SK-N-SH treated with all-trans-retinoic acid at 6 μM for 48 hours (cell line): ENCODE results near the gene SNAPC3.

Experiments
- ZC3H10 ChIP-seq: fragments of 250-450 bp; sonication (Bioruptor Pico); IDR thresholded peaks from 2 replicates; pipeline ENCODE4 v1.5.1; 2021; ENCODE audit warnings: mild to moderate bottlenecking, moderate library complexity
- ZNF8 ChIP-seq: fragments of 450-650 bp; formaldehyde crosslinking; IDR thresholded peaks from 2 replicates; pipeline ENCODE4 v1.5.0; 2020; ENCODE audit warnings: mild to moderate bottlenecking, moderate library complexity
- TF ChIP-seq, protein P1 (sequence below): fragments of 250-450 bp; sonication (Bioruptor Pico); IDR thresholded peaks from 2 replicates; pipeline ENCODE4 v1.8.0; 2020; ENCODE audit warnings: mild to moderate bottlenecking, moderate library complexity, borderline replicate concordance

DNA sequence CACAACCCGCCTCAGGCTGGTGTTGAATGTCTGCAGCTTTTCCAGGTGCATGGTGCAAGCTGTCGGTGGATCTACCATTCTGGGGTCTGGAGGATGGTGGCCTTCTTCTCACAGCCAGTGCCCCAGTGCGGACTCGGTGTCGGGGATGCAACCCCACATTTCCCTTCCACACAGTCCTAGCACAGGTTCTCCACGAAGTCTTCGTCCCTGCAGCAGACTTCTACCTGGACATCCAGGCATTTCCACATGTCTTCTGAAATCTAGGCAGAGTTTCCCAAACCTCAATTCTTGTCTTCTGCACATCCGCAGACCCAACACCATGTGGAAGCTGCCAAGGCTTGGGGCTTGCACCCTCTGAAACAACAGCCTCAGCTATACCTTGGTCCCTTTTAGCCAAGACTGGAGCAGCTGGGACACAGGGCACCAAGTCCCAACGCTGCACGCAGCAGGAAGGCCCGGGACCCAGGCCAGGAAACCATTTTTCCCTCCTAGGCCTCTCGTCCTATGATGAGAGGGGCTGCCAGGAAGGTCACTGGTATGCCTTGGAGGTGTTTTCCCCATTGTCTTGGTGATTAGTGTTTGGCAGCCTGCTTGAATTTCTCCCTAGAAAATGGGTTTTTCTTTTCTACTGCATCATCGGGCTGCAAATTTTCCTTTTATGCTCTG, 69.9 kb downstream of the SNAPC3 start:
- TF ChIP-seq ZNF8 (CRISPR knock-in tag) (no peak), ZC3H10 (CRISPR knock-in tag) (no peak)
- TF ChIP-seq, protein P1, sequence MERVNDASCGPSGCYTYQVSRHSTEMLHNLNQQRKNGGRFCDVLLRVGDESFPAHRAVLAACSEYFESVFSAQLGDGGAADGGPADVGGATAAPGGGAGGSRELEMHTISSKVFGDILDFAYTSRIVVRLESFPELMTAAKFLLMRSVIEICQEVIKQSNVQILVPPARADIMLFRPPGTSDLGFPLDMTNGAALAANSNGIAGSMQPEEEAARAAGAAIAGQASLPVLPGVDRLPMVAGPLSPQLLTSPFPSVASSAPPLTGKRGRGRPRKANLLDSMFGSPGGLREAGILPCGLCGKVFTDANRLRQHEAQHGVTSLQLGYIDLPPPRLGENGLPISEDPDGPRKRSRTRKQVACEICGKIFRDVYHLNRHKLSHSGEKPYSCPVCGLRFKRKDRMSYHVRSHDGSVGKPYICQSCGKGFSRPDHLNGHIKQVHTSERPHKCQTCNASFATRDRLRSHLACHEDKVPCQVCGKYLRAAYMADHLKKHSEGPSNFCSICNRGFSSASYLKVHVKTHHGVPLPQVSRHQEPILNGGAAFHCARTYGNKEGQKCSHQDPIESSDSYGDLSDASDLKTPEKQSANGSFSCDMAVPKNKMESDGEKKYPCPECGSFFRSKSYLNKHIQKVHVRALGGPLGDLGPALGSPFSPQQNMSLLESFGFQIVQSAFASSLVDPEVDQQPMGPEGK (CRISPR knock-in tag) = no peak
